GM18870 (cell line): Measurements from ENCODE around the gene ANKZF1.

Source experiments
- ATAC-seq: cut with Tn5 transposase; IDR thresholded peaks from one replicate; pipeline ENCODE4 v1.9.1; 2021; ENCODE audit warnings: moderate library complexity; ENCODE audit not compliant: unreplicated experiment

Gene ANKZF1

DNA sequence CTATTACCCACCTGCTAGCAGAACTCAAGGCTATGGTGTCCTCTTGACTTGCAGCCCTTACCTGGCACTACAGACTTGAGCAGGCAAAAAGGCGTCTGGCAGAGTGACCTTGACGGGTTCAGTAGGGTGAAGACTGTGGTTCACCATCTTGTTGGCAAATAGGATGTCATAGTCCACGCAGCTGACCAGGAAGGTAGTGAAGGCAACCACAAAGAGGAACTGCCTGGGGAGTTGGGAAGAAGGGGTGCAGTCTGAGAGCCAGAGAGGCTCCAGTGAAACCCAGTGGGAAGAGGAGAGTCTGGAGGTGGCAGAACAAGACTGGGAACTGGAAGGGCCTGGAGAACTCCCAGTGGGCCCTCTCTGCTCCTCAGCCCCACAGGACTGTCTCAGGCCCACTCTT, 4.3 kb upstream of the ANKZF1 start:
- no peak for ATAC-seq

DNA sequence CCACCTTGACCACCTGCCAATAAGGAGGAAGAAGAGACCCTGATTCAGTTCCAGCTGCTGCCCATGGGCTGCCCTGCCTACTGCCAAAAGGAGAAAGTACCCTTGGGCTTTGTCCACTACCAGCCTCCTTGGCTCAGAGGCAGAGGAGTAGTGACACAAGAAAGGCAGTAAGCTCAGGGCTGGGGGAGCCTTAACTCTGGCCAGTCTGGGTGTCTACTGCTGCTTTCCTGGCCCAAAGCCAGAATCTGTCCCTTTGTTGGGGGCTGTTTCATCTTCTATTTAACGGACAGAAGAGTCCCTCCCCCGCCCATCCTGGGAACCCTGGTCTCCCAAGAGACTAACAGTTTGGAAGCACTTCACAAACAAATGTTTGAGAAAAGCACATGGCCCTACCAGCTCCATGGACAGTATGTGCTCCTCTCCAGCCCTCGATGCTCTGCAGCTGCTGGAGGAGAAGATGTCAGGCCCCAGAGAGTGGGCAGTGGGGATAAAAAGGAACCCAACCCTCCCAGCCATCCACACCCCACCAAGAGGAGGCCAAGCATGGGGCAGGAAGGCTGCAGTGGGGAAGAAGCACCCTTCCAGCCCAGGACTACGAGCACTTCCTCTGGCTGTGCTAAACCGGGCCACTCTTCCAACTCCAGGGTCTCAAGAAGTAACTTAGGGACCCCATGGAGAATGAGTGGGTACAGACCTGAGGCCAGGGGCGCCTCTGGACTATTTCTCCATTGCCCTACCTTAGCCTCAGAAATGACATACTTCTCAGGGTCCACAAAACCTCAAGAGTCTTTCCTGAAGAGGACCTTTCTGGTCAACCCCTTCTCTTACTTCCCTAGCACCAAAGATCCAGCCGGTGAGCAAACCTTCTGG, 1.3 kb upstream of the ANKZF1 start:
- ATAC-seq = no peak

DNA sequence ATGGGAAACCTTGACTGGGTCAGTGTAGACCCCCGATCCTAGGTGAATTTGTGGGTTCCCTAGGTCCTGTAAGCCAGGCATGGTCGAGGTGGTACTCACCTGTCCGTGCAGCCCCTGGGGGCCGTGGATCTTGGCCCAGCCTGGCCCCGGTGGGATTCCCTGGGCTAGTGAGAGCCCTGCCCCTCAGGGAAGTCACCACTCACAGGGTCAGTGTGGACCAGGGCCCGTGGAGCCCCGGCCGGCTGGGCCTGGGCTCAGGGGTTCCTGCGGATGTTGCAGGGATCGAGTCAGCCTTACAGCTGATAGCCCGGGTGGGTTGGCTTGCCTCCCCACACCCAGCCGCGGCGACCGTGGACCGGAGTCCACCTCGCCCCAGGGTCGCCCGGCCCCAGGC, 698 bp upstream of the ANKZF1 start:
- no peak for ATAC-seq

DNA sequence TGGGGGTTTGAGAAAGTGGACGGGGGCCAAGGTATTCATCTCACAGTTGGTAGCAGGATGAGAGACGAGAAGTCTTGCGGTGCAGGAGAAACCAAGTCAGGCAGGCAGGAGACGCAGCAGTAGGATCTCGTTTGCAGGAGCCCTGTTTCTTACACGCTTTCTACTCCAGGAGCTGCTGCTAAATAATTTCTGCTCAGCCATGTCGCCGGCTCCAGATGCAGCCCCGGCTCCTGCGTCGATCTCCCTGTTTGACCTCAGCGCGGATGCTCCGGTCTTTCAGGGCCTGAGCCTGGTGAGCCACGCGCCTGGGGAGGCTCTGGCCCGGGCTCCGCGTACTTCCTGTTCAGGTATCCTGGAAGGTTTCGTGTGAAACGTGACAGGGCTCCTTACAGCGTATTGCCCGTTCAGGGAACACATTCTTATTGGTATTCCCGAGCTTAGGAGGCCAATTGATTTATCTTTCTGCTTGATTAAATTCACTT, 494 bp downstream of the ANKZF1 start:
- no peak for ATAC-seq

DNA sequence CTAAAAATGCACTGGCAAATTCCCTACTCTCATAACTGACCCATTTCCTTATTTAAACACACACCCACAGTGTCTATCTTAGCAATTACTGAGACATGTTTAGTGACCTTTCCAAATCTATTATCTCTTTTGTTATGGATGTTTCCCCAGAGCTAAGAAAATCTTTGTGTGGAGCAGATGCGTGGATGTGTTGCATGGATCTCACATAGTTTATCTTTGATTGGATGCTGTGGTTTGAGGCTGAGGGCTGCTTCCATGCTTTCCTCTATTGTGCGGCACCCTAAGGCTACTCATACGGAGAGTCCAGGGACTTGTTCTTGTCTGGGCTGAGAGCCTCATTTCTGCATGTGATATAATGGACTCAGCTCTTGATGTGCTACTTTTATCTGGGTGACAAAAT, 4.7 kb downstream of the ANKZF1 start:
- no peak for ATAC-seq

DNA sequence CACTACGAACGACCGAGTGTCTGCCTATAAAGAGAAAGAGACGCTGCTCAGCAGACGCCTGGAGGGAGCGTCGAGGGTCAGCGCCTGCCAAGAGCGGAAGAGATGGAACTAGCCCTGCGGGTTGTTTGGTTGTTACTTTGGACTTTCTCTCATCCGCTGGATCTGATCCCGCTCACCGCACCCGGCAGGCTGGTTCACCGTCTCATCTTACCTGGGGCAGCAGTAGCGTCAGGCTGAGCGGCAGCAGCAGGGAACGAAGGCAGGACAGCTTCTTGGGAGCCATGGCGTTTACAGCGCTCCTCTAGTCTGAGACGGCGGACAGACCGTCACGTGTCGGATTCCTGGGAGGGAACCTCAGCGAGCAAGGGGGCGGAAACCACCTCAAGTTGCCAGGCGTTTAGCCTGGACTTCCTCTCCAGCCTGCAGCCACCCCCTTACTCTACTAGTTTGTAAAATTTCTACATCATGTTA, 13.7 kb downstream of the ANKZF1 start:
- no peak for ATAC-seq

DNA sequence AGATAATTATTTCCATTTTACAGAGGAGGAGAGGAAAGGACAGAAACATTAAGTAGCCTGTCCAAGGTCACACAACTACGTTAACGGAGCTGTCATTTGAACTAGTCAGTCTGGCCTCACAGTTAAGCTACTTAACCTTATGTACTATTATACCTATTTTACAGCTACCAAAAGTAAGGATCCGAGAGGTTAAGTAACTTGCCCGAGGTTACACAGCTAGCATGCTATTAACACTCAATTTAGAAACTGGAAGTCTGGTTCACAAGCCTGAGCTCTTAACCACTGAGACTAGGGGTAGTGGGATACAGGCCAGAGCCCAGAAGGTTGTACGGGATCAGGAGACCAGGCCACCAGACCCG, 15.2 kb downstream of the ANKZF1 start:
- ATAC-seq = no peak

DNA sequence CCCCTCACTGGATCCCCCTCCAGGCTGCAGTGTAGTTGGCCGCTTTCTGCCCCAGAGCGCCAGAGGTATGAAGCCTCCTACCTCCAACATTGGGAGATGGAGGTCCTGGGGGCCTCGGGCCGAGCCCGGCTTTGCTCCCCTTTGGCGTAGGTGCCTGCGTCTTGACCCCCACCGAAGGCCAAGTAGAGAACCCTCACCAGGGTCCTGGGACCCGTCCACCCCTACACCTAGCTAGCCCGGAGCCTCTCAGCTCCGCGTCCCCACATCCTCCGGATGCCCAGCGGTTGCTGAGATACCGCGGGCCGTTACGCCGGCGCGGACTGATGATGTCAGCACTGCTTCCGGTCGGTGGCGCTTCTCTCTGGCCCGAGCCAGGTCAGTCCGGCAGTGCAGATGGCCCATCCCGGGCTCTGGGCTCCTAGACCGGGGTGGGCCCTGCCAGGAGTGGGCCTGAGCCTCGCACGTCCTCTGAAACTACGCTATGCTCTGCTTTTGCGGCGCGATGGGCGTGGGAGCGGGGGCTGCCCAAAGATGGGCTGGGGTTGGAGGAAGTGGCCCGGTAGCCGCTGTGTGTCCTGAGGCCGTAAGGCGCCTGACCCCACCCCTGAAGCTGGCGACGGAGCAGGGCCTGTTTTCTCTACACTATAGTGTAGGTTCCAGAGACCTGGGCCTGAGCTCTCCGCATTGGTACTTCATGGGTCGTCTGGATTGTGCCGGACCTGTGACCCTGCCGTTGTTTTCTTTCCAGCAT, 15.7 kb downstream of the ANKZF1 start, which contains the start of the genes GLB1L and STK16:
GLB1L (minus strand) TSS at position 297 of the 751 bp plus-strand sequence. CDS start 1,871 bp downstream, outside the sequence.
STK16 (plus strand) TSS at position 332 of the 751 bp plus-strand sequence. CDS start 521 bp downstream, outside the sequence.
- ATAC-seq = peak; percentile 51

DNA sequence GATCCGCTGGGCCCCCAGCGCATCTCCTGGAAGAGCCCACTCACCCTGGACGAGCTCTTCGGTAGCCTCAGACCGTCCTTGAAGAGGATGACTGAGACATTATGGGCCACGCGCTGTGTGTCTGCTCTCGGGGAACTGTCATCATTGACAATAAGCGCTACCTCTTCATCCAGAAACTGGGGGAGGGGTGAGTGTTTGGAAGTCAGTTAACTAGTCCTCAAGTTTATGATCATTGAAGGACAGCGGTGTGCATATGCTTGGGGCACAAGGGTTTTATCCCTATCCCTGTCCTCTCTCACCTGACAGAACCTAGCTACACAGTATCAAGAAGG, 16.3 kb downstream of the ANKZF1 start:
- ATAC-seq = no peak

DNA sequence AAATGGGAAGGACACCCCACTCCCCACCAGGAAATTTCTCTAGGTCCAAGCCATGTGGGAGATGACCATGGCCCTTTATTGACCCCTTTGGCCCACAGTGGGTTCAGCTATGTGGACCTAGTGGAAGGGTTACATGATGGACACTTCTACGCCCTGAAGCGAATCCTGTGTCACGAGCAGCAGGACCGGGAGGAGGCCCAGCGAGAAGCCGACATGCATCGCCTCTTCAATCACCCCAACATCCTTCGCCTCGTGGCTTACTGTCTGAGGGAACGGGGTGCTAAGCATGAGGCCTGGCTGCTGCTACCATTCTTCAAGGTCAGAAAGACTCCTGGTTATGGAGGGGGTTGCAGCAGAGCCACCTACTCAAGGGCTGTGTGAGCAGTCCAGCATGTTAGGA, 17.0 kb downstream of the ANKZF1 start:
- ATAC-seq = no peak

DNA sequence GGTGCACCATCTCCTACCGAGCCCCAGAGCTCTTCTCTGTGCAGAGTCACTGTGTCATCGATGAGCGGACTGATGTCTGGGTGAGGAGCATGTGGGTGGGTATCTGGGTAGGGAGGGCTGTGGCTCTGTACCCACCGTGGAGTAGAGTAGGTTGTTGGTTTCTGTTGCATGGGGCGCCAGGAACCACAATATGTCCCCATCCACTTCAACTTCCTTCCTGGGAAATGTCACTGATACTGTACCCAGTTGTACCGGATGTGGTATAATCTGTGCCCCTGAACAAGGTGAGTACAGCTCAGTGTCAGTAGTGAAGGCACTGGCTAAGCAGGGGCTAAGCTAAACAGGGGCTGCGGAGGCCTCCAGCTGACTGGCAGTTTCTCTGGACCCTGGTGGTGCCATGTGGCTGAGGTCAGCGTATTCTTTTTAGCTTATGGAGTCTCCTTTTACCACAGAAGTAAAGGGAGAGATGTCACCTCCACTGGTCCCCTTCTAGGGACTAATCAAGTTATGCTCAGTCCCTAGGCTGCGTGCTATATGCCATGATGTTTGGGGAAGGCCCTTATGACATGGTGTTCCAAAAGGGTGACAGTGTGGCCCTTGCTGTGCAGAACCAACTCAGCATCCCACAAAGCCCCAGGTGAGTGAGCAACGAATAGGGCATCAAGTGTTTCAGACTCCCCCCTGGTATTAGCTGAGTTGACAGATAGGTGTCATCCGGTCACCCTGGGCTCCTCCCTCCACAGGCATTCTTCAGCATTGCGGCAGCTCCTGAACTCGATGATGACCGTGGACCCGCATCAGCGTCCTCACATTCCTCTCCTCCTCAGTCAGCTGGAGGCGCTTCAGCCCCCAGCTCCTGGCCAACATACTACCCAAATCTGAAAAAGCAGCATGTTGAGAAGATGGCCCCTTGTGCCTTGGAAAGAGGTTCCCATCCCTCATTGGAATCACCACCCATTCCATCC, 18.4 kb downstream of the ANKZF1 start:
- no peak for ATAC-seq

DNA sequence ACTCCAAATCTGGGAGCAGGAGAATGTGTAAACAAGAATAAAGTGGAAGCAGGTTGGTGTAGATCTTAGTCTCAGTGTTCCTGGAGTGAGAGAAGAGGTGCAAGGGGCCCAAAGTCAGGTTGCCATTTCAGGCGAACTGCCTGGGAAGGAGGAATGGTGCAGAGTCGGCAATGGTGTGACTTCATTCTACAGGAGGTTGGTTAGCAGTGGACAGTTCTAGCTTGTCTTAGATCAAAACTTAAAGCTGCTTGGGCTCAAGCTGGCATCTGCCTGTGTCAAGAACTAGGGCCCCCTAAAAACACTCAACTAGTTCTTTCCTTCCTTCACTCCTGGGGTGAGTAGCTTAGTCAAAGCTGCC, 19.2 kb downstream of the ANKZF1 start:
- no peak for ATAC-seq

DNA sequence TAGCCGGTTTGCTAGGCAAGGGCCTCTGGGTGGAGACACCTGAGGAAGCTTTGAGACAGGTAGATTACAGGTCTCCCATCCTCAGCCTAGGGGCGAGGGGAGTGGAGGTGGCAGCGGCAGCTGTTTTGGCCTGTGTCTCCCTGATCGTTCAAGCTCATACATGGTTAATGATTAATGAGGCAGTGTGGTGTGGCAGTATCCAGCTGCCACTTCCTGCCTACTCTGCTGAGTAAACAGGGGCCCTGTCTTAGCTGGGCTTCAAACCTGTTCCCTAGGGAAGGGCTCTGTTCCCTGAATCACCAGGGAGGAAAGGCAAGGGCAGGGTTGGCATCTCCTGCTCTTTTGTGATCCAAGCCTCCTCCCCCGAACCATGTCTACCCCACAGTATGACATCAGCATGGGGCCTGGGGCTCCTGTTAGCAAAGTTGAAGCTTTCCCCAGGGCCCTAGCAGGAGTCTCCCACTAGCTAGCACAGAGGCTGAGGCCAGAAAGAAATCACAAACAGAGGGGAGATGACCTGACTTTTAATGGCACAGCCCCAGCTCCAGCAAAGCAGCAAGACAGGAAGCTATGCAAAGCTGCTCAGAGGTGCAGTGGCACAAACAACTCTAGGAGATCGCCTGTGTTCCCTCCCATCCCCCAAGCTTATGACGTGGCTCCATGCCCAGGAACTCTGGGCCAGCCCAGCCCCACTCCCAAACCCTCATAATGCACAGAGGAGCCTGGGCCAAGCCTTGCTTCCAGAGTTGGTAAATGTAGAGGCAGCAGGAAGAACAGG, 19.8 kb downstream of the ANKZF1 start:
- peak; percentile 45 for ATAC-seq

DNA sequence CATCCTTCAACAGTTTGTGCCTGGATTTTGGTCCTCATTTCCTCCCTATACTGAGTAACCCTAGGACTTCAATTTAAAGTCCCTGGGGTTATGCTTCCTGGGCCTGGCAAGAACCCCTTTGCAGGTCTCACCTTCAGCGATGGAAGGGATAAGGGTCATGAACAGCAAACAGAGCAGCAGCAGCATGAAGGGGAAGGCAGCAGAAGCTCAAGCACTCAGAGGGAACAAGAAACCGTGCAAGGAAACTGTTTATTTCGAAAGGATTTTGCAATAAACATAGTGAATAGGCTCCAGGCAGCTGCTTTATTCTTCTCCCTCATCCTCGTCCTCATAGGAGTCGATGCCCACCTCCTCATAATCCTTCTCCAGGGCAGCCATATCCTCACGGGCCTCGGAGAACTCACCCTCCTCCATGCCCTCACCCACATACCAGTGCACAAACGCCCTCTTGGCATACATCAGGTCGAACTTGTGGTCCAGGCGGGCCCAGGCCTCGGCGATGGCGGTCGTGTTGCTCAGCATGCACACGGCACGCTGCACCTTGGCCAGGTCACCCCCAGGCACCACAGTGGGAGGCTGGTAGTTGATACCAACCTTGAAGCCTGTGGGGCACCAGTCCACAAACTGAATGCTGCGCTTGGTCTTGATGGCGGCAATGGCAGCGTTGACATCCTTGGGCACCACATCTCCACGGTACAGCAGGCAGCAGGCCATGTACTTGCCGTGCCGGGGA, 20.6 kb downstream of the ANKZF1 start:
- no peak for ATAC-seq

DNA sequence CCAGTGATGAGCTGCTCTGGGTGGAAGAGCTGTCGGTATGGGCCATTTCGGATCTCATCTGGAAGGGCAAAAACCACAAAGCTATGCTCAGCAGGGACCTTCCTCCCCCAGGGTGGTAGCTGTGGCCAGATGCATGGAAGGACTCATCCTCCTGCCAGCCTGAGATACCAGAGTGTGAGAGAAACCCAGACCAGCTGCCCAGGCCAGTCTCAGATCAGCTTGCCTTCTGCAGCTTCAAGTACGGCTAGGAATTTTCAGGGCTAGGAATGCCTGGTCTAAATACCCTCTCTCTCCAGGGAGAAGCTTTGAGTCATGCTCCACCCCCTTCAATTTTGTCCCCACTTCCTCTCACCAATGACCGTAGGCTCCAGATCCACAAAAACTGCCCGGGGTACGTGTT, 22.1 kb downstream of the ANKZF1 start:
- no peak for ATAC-seq

DNA sequence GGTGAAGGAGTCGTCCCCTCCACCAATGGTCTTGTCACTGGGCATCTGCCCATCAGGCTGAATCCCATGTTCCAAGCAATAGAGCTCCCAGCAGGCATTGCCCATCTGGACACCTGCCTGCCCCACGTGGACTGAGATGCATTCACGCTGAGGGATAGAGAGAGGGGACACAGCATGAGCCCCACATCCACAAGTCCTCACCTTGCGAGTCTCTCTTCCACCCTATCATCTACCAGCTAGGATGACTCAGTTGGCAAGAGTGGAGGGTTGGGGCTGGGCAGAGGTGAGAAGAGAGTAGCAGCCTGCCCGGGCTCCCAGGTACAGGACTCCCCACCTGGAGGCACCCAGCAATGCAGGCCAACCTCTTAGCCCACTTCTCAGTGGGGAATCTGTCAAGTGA, 22.5 kb downstream of the ANKZF1 start:
- ATAC-seq = no peak

DNA sequence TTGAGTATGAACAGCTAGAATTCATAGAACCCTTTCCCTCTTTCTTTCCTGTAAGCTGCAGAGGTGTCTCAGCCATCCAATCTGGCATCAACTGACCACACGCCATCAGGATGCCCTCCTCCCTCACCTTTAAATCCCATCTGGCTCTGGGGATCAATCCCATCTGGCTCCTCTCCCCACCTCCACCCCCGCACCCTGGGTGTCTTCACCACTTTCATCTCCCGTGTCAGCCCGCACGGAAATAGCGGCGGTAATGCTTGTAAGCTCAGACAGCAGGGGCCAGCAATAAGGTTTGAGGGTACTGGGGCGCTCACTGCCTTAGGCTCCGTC, 22.9 kb downstream of the ANKZF1 start:
- no peak for ATAC-seq

DNA sequence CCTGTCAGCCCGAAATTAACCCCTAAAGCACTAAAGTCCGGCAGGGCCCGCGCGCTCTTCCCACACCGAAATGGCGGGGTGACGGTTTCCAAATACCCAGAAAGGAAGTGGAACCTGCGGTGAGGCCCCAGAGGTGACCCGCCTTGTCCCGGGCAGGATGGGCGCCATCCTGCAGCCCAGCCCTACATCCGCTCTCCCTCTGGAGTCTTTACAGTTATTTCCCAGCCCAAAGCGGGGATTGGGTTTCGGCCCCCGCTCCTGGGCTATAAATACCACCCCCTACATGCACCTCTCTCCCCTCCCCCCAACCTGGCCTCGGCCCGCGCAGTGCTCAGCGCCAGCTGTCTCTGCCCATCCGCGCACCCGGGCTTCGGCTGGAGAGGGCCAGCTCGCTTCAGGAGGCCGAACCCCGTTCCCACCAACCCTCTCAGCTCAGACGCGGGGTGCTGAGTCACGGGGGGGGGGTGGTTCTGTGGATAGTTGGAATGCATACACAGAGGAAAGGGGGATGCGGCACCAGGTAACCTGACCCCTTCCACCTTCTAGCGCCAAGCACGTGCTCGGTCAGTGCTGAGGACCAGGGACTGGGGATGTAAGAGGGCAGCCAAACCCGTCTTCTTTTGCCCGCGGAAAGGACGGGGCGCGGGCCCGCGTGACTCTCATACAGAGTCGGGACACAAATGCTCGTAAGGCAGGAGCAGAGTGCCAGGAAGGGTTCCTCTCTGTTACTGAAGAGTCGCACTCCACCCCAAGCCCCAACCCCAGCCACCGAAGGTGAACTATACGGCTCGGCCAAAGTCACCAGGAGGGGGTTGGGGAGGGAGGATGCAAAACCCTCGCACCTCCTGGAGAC, 23.5 kb downstream of the ANKZF1 start, which contains the start of gene TUBA4B:
TUBA4B (plus strand) TSS at position 344 of the 853 bp plus-strand sequence; CDS start at position 509, 165 bp downstream.
- ATAC-seq = peak; percentile 1
